Activated CD4-positive, alpha-beta T cell treated with anti-CD3 and anti-CD28 coated beads, Interleukin-2, amount 50 U/mL, for 24 hours (primary cell): ENCODE results near the gene POLR3G.

Source experiments
- DNase-seq, 2 donors: peaks; one replicate each; pipeline ENCODE4 v3.0.0-alpha.2; 2020; ENCODE audit warnings: low read depth in 1 of 2, low spot score in 1 of 2

Gene POLR3G

GRCh38 chr5:90549729-90550275, 75.1 kb downstream of the POLR3G start:
- no peak for DNase-seq

GRCh38 chr5:90550963-90551362, 76.3 kb downstream of the POLR3G start:
- no peak for DNase-seq

- no peak for DNase-seq
Measured at GRCh38 chr5:90551376-90551775, 76.7 kb downstream of the POLR3G start.

- DNase-seq, result no peak
Measured at GRCh38 chr5:90553711-90554110, 79.0 kb downstream of the POLR3G start.

- DNase-seq, result no peak
Measured at GRCh38 chr5:90554358-90555006, 79.8 kb downstream of the POLR3G start.

GRCh38 chr5:90555666-90556065, 81.0 kb downstream of the POLR3G start:
- no peak for DNase-seq

GRCh38 chr5:90557391-90557790, 82.7 kb downstream of the POLR3G start:
- no peak for DNase-seq

GRCh38 chr5:90557871-90558270, 83.2 kb downstream of the POLR3G start:
- no peak for DNase-seq

GRCh38 chr5:90558344-90559192, 83.9 kb downstream of the POLR3G start, which contains the start of gene ADGRV1:
TSS of gene ADGRV1 (plus strand) at chr5:90558797. CDS start at chr5:90558896, 99 bp downstream.
- no peak for DNase-seq

GRCh38 chr5:90560771-90561170, 86.1 kb downstream of the POLR3G start:
- DNase-seq, result no peak

- DNase-seq, result no peak
Measured at GRCh38 chr5:90561766-90562165, 87.1 kb downstream of the POLR3G start.

GRCh38 chr5:90562341-90562740, 87.7 kb downstream of the POLR3G start:
- DNase-seq, result no peak

- no peak for DNase-seq
Measured at GRCh38 chr5:90563108-90563507, 88.4 kb downstream of the POLR3G start.
